Gastrocnemius medialis (tissue), 4 donors: ENCODE data around the gene C1QL4. TPM values are rescaled to one million over a fixed set of nuclear protein-coding genes. Genes with fewer than 3 reads are reported as not detected.
"Not testable (repeated sequence)": the region's sequence is repeated elsewhere in the genome, so short reads cannot be mapped to it uniquely, and the experiment has no call there.

Source experiments
- ATAC-seq, 2 donors: fragments of 150-250 bp; one replicate each; pipeline ENCODE4 v1.9.1; 2016
- DNase-seq, 2 donors: peaks; one replicate each; pipeline ENCODE4 v3.0.0-alpha.2; 2019
- H3K27ac ChIP-seq, 4 donors: fragments of 200-600 bp; sonication (generic); 1 replicate in 1 of 4; 2 replicates in 3 of 4; pipeline ENCODE4 v1.5.1; 2016 to 2018; ENCODE audit warnings: mild to moderate bottlenecking in 2 of 4, moderate library complexity in 1 of 4
- H3K27me3 ChIP-seq, 3 donors: fragments of 200-600 bp; sonication (generic) in 2 of 3; 1 replicate in 1 of 3; 2 replicates in 2 of 3; pipeline versions ENCODE4 v1.5.1 to v1.6.0; 2016 to 2019; ENCODE audit warnings: mild to moderate bottlenecking in 1 of 3, moderate library complexity in 1 of 3
- H3K36me3 ChIP-seq, 2 donors: fragments of 200-600 bp; sonication (generic) in 1 of 2; one replicate each; pipeline ENCODE4 v1.5.1; 2017 to 2018
- H3K4me1 ChIP-seq, 2 donors: fragments of 200-600 bp; sonication (generic) in 1 of 2; one replicate each; pipeline ENCODE4 v1.5.1; 2016 to 2017; ENCODE audit warnings: mild to moderate bottlenecking in 2 of 2
- H3K4me3 ChIP-seq, 4 donors: fragments of 200-600 bp; sonication (generic) in 3 of 4; 1 replicate in 1 of 4; 2 replicates in 3 of 4; pipeline ENCODE4 v1.5.1; 2016 to 2019; ENCODE audit warnings: mild to moderate bottlenecking in 2 of 4
- H3K9me3 ChIP-seq, 3 donors: fragments of 200-600 bp; sonication (generic) in 2 of 3; 1 replicate in 1 of 3; 2 replicates in 2 of 3; pipeline ENCODE4 v1.5.1; 2016 to 2019
- CTCF ChIP-seq, 5 experiments: fragments of 450-650 bp in 3 of 5; fragments of 200-600 bp in 2 of 5; sonication (generic) in 2 of 5; IDR thresholded peaks in 4 of 5; conservative IDR thresholded peaks in 1 of 5; 1 replicate in 4 of 5; 2 replicates in 1 of 5; pipeline ENCODE4 v1.5.1; 2016 to 2019; ENCODE audit warnings: antibody characterized with exemption in 5 of 5, mild to moderate bottlenecking in 3 of 5, moderate library complexity in 3 of 5
- POLR2A ChIP-seq, 2 donors: fragments of 450-650 bp; IDR thresholded peaks; one replicate each; pipeline ENCODE4 v1.6.1; 2017; ENCODE audit warnings: antibody characterized with exemption in 2 of 2, mild to moderate bottlenecking in 2 of 2, moderate library complexity in 2 of 2
- in situ Hi-C, 4 donors: fragments of 200-750 bp; cut with MboI; loops; one replicate each; pipeline versions ENCODE4 v1.15.0 to v1.8.0; 2017; ENCODE audit warnings: low sequenced_read_pairs in 4 of 4
- intact Hi-C: fragments of 100-400 bp; cut with DNase I; formaldehyde crosslinking; loops from one replicate; pipeline ENCODE4 v1.15.1; 2023; ENCODE audit warnings: low total_unique reads
- total RNA-seq, 4 donors: library from RNA; depleted of rRNA; stranded (reverse); fragments of >200 nt; gene quantifications; one replicate each; pipeline versions ENCODE4 v1.1.0 to v1.2.3, GENCODE V29; 2016

Gene C1QL4
- total RNA-seq, 4 donors from 2014 or later: not detected

GRCh38 chr12:49335955-49336644 is 888 bp downstream of the C1QL4 start:
- Histone ChIP-seq H3K4me1 (no peaks in the 10 kb centered on the region), H3K27ac (no peak overlapping the region), H3K27me3 (peaks cover 54 to 63% (median 58%) of the 10 kb centered on the region in 3 donors), H3K4me3 (peak overlapping the region in 1 of 4 donors; percentile 62), H3K9me3 (no peaks in the 10 kb centered on the region), H3K36me3 (no peaks in the 10 kb centered on the region)
- ATAC-seq (no peak), DNase-seq (no peak)
- TF ChIP-seq CTCF (IDR thresholded peaks at IDR 0.05 in 4 of 5, conservative IDR thresholded peaks at IDR 0.05 in 1 of 5): no peak
- no peak for TF ChIP-seq POLR2A (IDR thresholded peaks at IDR 0.05)
- in situ Hi-C loops: loop anchor here in 1 of 4 donors (5.0 kb wide), 1 partner anchor 49 kb away; no protein-coding TSS in a partner anchor
- intact Hi-C loops: no loop called here

GRCh38 chr12:49335118-49335954 is 1.7 kb downstream of the C1QL4 start:
- H3K36me3 ChIP-seq: no peaks in the 10 kb centered on the region
- no peaks in the 10 kb centered on the region for H3K4me1 ChIP-seq
- H3K9me3 ChIP-seq: no peaks in the 10 kb centered on the region
- in situ Hi-C loops (loop anchor here in 1 of 4 donors (5.0 kb wide), 1 partner anchor 48 kb away; no protein-coding TSS in a partner anchor), intact Hi-C loops (no loop called here)
- no peak overlapping the region for H3K4me3 ChIP-seq
- H3K27ac ChIP-seq: no peak overlapping the region
- no peak for DNase-seq
- peaks cover 54 to 58% (median 57%) of the 10 kb centered on the region in 3 donors for H3K27me3 ChIP-seq
- TF ChIP-seq CTCF (IDR thresholded peaks at IDR 0.05 in 4 of 5, conservative IDR thresholded peaks at IDR 0.05 in 1 of 5) (no peak), POLR2A (IDR thresholded peaks at IDR 0.05) (no peak)
- ATAC-seq: no peak

GRCh38 chr12:49334681-49335080 is 2.3 kb downstream of the C1QL4 start:
- no peak for ATAC-seq
- Histone ChIP-seq H3K36me3 (no peaks in the 10 kb centered on the region), H3K4me1 (no peaks in the 10 kb centered on the region), H3K9me3 (no peaks in the 10 kb centered on the region), H3K4me3 (no peak overlapping the region), H3K27ac (no peak overlapping the region), H3K27me3 (peaks cover 54 to 58% (median 55%) of the 10 kb centered on the region in 3 donors)
- DNase-seq: no peak
- intact Hi-C loops: no loop called here
- no peak for TF ChIP-seq POLR2A (IDR thresholded peaks at IDR 0.05)
- TF ChIP-seq CTCF (IDR thresholded peaks at IDR 0.05 in 4 of 5, conservative IDR thresholded peaks at IDR 0.05 in 1 of 5): no peak
- in situ Hi-C loops: loop anchor here in 1 of 4 donors (5.0 kb wide), 1 partner anchor 47 kb away; no protein-coding TSS in a partner anchor

- no peaks in the 10 kb centered on the region for H3K36me3 ChIP-seq
- no peak for TF ChIP-seq CTCF (IDR thresholded peaks at IDR 0.05 in 4 of 5, conservative IDR thresholded peaks at IDR 0.05 in 1 of 5)
- TF ChIP-seq POLR2A (IDR thresholded peaks at IDR 0.05): no peak
- no peak overlapping the region for H3K4me3 ChIP-seq
- ATAC-seq (no peak), DNase-seq (no peak)
- H3K4me1 ChIP-seq: no peaks in the 10 kb centered on the region
- H3K27ac ChIP-seq: no peak overlapping the region
- intact Hi-C loops: no loop called here
- in situ Hi-C loops: no loop called here
- H3K27me3 ChIP-seq: peaks cover 54 to 58% (median 55%) of the 10 kb centered on the region in 3 donors
- H3K9me3 ChIP-seq: no peaks in the 10 kb centered on the region
Observed at GRCh38 chr12:49334226-49334625, 2.8 kb downstream of the C1QL4 start.

GRCh38 chr12:49333778-49334177 is 3.2 kb downstream of the C1QL4 start:
- in situ Hi-C loops, intact Hi-C loops, H3K36me3 ChIP-seq, H3K4me1 ChIP-seq, H3K4me3 ChIP-seq, H3K27ac ChIP-seq, DNase-seq, ATAC-seq, H3K9me3 ChIP-seq: not testable (repeated sequence)
- H3K27me3 ChIP-seq: peaks cover 52 to 58% (median 55%) of the 10 kb centered on the region in 3 donors
